GM23338 (cell line): ENCODE results near the gene PARD3. TPM values are rescaled to one million over a fixed set of nuclear protein-coding genes. Genes with fewer than 3 reads are reported as not detected.

ENCODE experiments used
- ATAC-seq: fragments of 200-7000 bp; cut with Tn5 transposase; 3 replicates; pipeline ENCODE4 v1.9.1; 2020
- DNase-seq: peaks from one replicate; pipeline ENCODE4 v3.0.0-alpha.2; 2015; ENCODE audit warnings: low spot score
- H2AFZ ChIP-seq: fragments of 200-600 bp; sonication (generic); 2 replicates; pipeline ENCODE4 v1.8.0; 2016; ENCODE audit warnings: antibody characterized with exemption, mild to moderate bottlenecking, moderate library complexity
- H3F3A ChIP-seq: fragments of 200-600 bp; sonication (generic); replicated peaks from 2 replicates; pipeline ENCODE4 v1.8.0; 2017; ENCODE audit warnings: antibody characterized with exemption, mixed run types, low read depth
- H3K27ac ChIP-seq: fragments of 200-600 bp; sonication (generic); 2 replicates; pipeline ENCODE4 v1.6.1; 2016; ENCODE audit warnings: low read depth
- H3K27me3 ChIP-seq: fragments of 200-600 bp; sonication (generic); 2 replicates; pipeline ENCODE4 v1.8.0; 2016; ENCODE audit warnings: mild to moderate bottlenecking, mixed run types, moderate library complexity; ENCODE audit not compliant: insufficient read depth
- H3K36me3 ChIP-seq: fragments of 200-600 bp; sonication (generic); 2 replicates; pipeline ENCODE4 v1.8.0; 2016; ENCODE audit warnings: mild to moderate bottlenecking; ENCODE audit not compliant: insufficient read depth
- H3K4me1 ChIP-seq: fragments of 200-600 bp; sonication (generic); 2 replicates; pipeline ENCODE4 v1.8.0; 2016; ENCODE audit warnings: mild to moderate bottlenecking, moderate library complexity; ENCODE audit not compliant: insufficient read depth
- H3K4me2 ChIP-seq: fragments of 200-600 bp; sonication (generic); 2 replicates; pipeline ENCODE4 v1.7.1; 2017; ENCODE audit warnings: mixed run types
- H3K4me3 ChIP-seq: fragments of 200-600 bp; sonication (generic); 2 replicates; pipeline ENCODE4 v1.6.1; 2016; ENCODE audit warnings: mixed run types
- H3K79me2 ChIP-seq: fragments of 200-600 bp; sonication (generic); replicated peaks from 2 replicates; pipeline ENCODE4 v1.8.0; 2017; ENCODE audit warnings: mild to moderate bottlenecking; ENCODE audit not compliant: insufficient read depth
- H3K9me2 ChIP-seq: fragments of 200-600 bp; sonication (generic); 2 replicates; pipeline ENCODE4 v1.8.0; 2017; ENCODE audit not compliant: insufficient read depth
- H4K20me1 ChIP-seq: fragments of 200-600 bp; sonication (generic); replicated peaks from 2 replicates; pipeline ENCODE4 v1.8.0; 2017; ENCODE audit warnings: mild to moderate bottlenecking; ENCODE audit not compliant: insufficient read depth
- H3K27ac Mint-ChIP-seq: 2 replicates; pipeline ENCODE4 v1.8.0; 2020; ENCODE audit warnings: inconsistent platforms, mild to moderate bottlenecking, moderate library complexity, mixed read lengths
- H3K27me3 Mint-ChIP-seq: 3 replicates; pipeline ENCODE4 v1.8.0; 2022; ENCODE audit warnings: low read depth, mild to moderate bottlenecking, moderate library complexity, mixed read lengths, inconsistent platforms; ENCODE audit not compliant: insufficient read depth, poor library complexity
- H3K36me3 Mint-ChIP-seq: 3 replicates; pipeline ENCODE4 v1.8.0; 2021; ENCODE audit warnings: low read depth, mild to moderate bottlenecking, inconsistent platforms, moderate library complexity, mixed read lengths
- H3K4me1 Mint-ChIP-seq: 3 replicates; pipeline ENCODE4 v1.8.0; 2020; ENCODE audit warnings: mild to moderate bottlenecking, inconsistent platforms, mixed read lengths
- H3K4me3 Mint-ChIP-seq: 3 replicates; pipeline ENCODE4 v1.8.0; 2021; ENCODE audit warnings: moderate library complexity, mild to moderate bottlenecking, inconsistent platforms, mixed read lengths
- H3K9me3 Mint-ChIP-seq: 3 replicates; pipeline ENCODE4 v1.8.0; 2020; ENCODE audit warnings: moderate library complexity, mild to moderate bottlenecking, inconsistent platforms, mixed read lengths
- CREB1 ChIP-seq: fragments of 250-450 bp; sonication (Bioruptor Pico); IDR thresholded peaks from 2 replicates; pipeline ENCODE4 v1.5.0; 2020; ENCODE audit warnings: low read depth, mild to moderate bottlenecking, moderate library complexity
- CTCF ChIP-seq, 2 experiments: fragments of 200-600 bp in 1 of 2; sonication (generic) in 1 of 2; conservative IDR thresholded peaks; 2 replicates each; pipeline versions ENCODE4 v1.5.1 to v1.6.1; 2016 to 2017; ENCODE audit warnings: antibody characterized with exemption in 2 of 2, low read depth in 2 of 2, mild to moderate bottlenecking in 2 of 2, moderate library complexity in 1 of 2
- ETS1 ChIP-seq: IDR thresholded peaks from 2 replicates; pipeline ENCODE4 v1.6.1; 2016; ENCODE audit warnings: antibody characterized with exemption
- EZH2 ChIP-seq: fragments of 200-600 bp; sonication (generic); IDR thresholded peaks from one replicate; pipeline ENCODE4 v1.8.0; 2017; ENCODE audit warnings: antibody characterized with exemption, mild to moderate bottlenecking, low read depth; ENCODE audit not compliant: unreplicated experiment
- EZH2phosphoT487 ChIP-seq: fragments of 200-600 bp; sonication (generic); IDR thresholded peaks from one replicate; pipeline ENCODE4 v1.8.1; 2018; ENCODE audit warnings: antibody characterized with exemption; ENCODE audit not compliant: unreplicated experiment
- JUNB ChIP-seq: IDR thresholded peaks from one replicate; pipeline ENCODE4 v1.6.1; 2016; ENCODE audit warnings: antibody characterized with exemption; ENCODE audit not compliant: unreplicated experiment
- POLR2AphosphoS5 ChIP-seq: IDR thresholded peaks from 2 replicates; pipeline ENCODE4 v1.6.1; 2016; ENCODE audit warnings: antibody characterized with exemption, low read depth
- STAT1 ChIP-seq: IDR thresholded peaks from one replicate; pipeline ENCODE4 v1.6.1; 2016; ENCODE audit warnings: antibody characterized with exemption; ENCODE audit not compliant: unreplicated experiment
- ZNF114 ChIP-seq: fragments of 250-450 bp; sonication (Bioruptor Pico); IDR thresholded peaks from 2 replicates; pipeline ENCODE4 v1.5.0; 2020; ENCODE audit warnings: mild to moderate bottlenecking, moderate library complexity
- ZNF331 ChIP-seq: fragments of 250-450 bp; sonication (Bioruptor Pico); IDR thresholded peaks from 2 replicates; pipeline ENCODE4 v1.5.0; 2020; ENCODE audit warnings: low read depth, mild to moderate bottlenecking, moderate library complexity
- polyA plus RNA-seq: library from polyadenylated mRNA; unstranded; fragments of >200 nt; fragmentation: Nextera tagmentation; extraction: Ambion mirVana; gene quantifications from 2 replicates; pipeline ENCODE4 v1.2.1, GENCODE V29; 2016
- total RNA-seq: library from RNA; depleted of rRNA; stranded (reverse); fragments of >200 nt; shearing (Covaris generic); gene quantifications from 2 replicates; pipeline ENCODE4 v1.2.3, GENCODE V29; 2014
- TF ChIP-seq, protein P1 (sequence below): IDR thresholded peaks from one replicate; pipeline ENCODE4 v1.6.1; 2018; ENCODE audit warnings: antibody characterized with exemption; ENCODE audit not compliant: unreplicated experiment

Gene PARD3
- total and polyA plus RNA-seq, 2 experiments from 2014 or later = 30.2 to 51.4 TPM

DNA sequence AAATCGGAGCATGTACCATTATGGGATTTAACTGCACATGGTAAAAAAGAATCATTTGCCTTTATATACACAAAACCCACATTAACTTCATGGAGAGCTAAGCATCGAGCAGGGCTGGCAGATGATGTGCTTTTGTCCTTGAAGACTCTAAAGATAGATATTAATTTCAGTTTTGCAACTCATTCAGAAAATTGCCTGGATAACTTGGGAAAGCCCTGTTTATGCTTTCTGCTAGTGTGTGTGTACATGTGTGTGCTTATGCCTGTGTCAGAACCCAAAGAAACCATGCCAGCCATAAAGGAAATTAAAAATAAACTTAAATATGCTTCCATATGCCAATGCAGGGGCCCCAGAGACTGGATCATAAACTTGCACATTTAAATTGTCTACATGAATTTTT, 640.0 kb downstream of the PARD3 start:
- no peak overlapping the region for H3K27ac Mint-ChIP-seq
- H3K36me3 Mint-ChIP-seq = peaks cover 10% of the 10 kb centered on the region; the same call in 1 of the 3 replicates
- no peaks in the 10 kb centered on the region for H4K20me1 ChIP-seq
- no peaks in the 10 kb centered on the region for H3K79me2 ChIP-seq
- TF ChIP-seq ETS1 = no peak
- TF ChIP-seq, protein P1, sequence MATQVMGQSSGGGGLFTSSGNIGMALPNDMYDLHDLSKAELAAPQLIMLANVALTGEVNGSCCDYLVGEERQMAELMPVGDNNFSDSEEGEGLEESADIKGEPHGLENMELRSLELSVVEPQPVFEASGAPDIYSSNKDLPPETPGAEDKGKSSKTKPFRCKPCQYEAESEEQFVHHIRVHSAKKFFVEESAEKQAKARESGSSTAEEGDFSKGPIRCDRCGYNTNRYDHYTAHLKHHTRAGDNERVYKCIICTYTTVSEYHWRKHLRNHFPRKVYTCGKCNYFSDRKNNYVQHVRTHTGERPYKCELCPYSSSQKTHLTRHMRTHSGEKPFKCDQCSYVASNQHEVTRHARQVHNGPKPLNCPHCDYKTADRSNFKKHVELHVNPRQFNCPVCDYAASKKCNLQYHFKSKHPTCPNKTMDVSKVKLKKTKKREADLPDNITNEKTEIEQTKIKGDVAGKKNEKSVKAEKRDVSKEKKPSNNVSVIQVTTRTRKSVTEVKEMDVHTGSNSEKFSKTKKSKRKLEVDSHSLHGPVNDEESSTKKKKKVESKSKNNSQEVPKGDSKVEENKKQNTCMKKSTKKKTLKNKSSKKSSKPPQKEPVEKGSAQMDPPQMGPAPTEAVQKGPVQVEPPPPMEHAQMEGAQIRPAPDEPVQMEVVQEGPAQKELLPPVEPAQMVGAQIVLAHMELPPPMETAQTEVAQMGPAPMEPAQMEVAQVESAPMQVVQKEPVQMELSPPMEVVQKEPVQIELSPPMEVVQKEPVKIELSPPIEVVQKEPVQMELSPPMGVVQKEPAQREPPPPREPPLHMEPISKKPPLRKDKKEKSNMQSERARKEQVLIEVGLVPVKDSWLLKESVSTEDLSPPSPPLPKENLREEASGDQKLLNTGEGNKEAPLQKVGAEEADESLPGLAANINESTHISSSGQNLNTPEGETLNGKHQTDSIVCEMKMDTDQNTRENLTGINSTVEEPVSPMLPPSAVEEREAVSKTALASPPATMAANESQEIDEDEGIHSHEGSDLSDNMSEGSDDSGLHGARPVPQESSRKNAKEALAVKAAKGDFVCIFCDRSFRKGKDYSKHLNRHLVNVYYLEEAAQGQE = no peak
- TF ChIP-seq JUNB = no peak
- TF ChIP-seq ZNF331 = no peak
- no peak for TF ChIP-seq CREB1
- TF ChIP-seq STAT1 = no peak
- no peak for TF ChIP-seq POLR2AphosphoS5
- H3K4me2 ChIP-seq = no peak overlapping the region
- H3K9me3 Mint-ChIP-seq = peaks cover 7% of the 10 kb centered on the region; the same call in 2 of the 3 replicates
- DNase-seq (no peak), ATAC-seq (no peak)
- H3F3A ChIP-seq = no peaks in the 10 kb centered on the region
- no peaks in the 10 kb centered on the region for H3K27me3 ChIP-seq
- H3K9me2 ChIP-seq = no peaks in the 10 kb centered on the region
- peaks cover 2% of the 10 kb centered on the region for H3K27me3 Mint-ChIP-seq
- peaks cover 57% of the 10 kb centered on the region for H3K4me1 ChIP-seq
- H3K4me1 Mint-ChIP-seq = peaks cover 53% of the 10 kb centered on the region
- H3K4me3 Mint-ChIP-seq = no peak overlapping the region
- no peak overlapping the region for H3K27ac ChIP-seq
- H3K4me3 ChIP-seq = no peak overlapping the region
- no peaks in the 10 kb centered on the region for H3K36me3 ChIP-seq
- no peak overlapping the region for H2AFZ ChIP-seq

DNA sequence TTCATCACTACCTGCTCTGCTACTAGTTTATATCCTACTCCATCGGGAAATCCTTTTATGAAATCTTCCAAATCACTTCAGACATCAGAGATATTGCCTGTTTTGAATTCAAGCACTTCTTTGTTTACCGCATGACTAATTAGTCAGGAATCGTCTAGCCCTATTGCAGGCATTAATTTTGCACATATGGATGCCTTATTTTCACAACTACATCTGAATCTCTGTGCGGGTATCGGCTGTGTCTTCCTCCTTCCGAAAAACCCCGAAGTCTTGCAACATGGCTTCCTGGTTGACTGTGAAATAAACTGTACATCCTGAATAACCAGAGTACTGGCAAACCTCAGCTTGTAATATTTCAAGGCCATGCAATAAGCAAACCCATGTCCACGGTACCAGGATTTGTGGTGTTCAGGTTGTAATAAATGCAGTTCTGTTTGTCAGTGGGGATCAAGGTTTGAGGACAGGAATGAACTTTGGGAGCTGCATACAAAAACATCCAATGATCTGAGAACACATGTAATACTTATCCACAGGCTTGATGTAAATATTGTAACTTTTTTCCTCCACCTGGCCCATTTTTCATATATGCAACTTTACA, 642.1 kb downstream of the PARD3 start:
- ATAC-seq (no peak), DNase-seq (no peak)
- Histone ChIP-seq H4K20me1 (no peaks in the 10 kb centered on the region), H3K4me2 (no peak overlapping the region), H3K79me2 (no peaks in the 10 kb centered on the region), H3K4me1 (peaks cover 39% of the 10 kb centered on the region), H3F3A (no peaks in the 10 kb centered on the region), H3K4me3 (no peak overlapping the region), H2AFZ (no peak overlapping the region), H3K36me3 (no peaks in the 10 kb centered on the region), H3K27me3 (no peaks in the 10 kb centered on the region), H3K9me2 (no peaks in the 10 kb centered on the region), H3K27ac (no peak overlapping the region)
- H3K27me3 Mint-ChIP-seq = no peaks in the 10 kb centered on the region
- H3K27ac Mint-ChIP-seq = 0 out of 2 replicates have a peak overlapping the region, but pooled peaks have one; percentile 12
- peaks cover 42% of the 10 kb centered on the region for H3K4me1 Mint-ChIP-seq
- peaks cover 10% of the 10 kb centered on the region; the same call in 1 of the 3 replicates for H3K36me3 Mint-ChIP-seq
- H3K9me3 Mint-ChIP-seq = peaks cover 7% of the 10 kb centered on the region; the same call in 2 of the 3 replicates
- H3K4me3 Mint-ChIP-seq = no peak overlapping the region
- TF ChIP-seq CTCF (conservative IDR thresholded peaks at IDR 0.05; ENCODE audit: low read depth in 2 of 2) = no peak
- no peak for TF ChIP-seq ZNF114
- TF ChIP-seq EZH2 = no peak
- TF ChIP-seq EZH2phosphoT487 = no peak
